Hematopoietic multipotent progenitor cell treated with erythropoietin and hydrocortisone succinate and interleukin-3 and kit ligand, for 6 days (in vitro differentiated cells): ENCODE results near the gene CATSPERB.
"Not testable (repeated sequence)": the region's sequence is repeated elsewhere in the genome, so short reads cannot be mapped to it uniquely, and the experiment has no call there.

ENCODE experiments used
- DNase-seq: peaks from one replicate; pipeline ENCODE4 v3.0.0-alpha.2; 2015

The CATSPERB gene, protein sequence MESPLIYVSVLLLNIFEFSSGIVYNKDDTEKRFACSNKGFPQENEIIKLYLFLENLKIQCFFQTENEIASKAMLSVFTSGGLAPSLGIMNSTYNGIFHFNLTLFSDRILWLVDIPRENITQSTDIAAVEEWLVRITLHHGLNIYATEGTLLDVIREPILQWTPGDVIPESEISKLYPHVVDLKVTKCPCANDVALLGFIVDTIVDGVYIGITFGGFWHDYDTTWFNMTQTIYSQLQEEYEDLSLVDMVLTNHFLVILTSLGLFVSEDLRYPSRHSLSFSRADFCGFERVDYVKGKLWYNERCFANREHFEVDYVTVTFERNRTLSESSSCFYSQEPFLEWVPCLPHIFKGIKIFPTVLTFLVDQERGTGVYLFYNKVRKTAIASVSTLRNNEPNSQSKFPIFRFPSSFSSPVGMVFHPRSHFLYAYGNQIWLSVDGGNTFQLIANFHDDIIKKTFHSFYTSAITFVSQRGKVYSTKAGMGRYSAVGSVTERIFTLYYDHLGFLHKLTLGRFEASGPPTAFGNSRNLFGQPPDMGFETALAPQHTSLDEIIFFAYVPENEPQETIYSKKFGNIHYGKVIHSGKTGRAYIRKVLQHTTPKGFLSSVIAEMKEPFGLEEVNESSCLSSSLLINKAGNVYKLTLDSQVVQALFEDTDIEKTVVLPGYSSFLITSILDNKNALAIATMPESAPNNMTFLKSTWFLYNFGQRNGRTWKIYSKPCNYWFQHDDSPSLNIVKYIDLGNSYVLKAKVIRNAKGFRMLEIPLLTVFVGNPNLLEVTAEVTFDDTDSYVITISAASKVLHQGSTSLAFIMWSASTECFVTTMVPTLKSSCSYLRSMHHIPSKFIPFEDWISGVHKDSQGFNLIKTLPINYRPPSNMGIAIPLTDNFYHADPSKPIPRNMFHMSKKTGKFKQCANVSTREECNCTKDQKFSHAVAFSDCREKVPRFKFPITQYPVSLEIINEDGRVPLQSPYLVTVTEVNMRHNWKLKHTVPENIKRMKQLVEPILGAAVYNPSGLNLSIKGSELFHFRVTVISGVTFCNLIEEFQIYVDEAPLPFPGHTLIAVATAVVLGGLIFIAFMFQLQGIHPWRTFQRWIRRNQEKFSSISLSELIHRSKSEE

DNA sequence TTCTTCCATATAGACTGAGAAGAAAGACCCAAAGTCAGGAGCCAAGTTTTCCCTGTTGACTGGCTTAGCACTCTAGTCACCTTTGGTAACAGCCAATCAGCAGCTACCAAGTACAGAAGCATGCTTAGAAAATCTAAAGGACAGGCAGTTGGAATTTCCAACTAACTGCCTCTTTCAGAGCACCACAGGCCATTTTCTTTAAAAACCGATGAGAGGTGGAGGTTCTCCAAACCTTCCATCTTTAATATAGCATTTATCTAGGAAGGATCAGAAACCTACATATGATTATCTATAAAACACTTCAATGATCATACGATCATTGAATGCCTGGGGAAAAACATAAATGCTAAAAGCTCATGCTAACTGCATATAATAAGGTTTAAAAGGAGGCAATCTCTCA lies at the start of gene CATSPERB:
Gene CATSPERB, minus strand, starts transcription at position 101 of the 400 bp plus-strand sequence. CDS start 2,607 bp downstream, outside the sequence.
- no peak for DNase-seq

DNA sequence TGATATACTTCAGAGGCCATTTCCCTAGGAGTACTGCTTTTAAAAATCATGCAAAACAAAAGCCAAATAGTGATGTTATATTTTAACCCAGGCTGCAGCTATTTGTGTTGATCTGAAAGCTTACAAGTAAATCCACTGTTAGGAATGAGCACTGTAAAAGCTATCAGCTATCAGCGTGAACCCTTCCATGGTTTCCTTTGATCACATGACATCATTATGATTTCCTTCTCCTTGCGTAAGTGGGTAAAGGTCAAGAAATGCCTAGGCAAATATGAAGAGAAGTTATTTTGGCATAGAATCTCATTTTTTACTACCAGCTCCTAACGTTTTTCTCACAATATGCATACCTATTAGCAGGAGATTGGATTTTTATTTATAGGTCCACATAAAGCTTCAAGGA lies 48.6 kb upstream of the CATSPERB start:
- DNase-seq = peak; percentile 2

DNA sequence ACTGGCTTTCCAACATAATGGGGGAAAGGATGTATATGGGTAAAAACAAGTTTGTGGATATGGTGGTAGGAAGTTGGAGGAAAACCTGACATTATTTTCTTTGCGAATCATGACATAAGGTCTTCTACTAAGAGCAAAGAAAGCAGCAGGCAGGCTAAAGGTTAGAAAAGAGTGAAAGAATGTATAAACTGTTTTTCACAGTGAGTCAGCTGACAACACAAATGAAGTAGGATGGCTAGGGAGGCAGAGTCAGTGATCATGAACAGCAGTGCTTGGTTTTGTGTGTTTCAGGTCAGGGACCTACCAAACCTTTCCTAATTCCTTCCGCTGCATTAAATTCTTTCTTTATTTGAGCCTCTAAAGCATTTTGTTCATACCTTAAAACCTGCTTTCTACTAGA lies 46.3 kb upstream of the CATSPERB start:
- DNase-seq = no peak

DNA sequence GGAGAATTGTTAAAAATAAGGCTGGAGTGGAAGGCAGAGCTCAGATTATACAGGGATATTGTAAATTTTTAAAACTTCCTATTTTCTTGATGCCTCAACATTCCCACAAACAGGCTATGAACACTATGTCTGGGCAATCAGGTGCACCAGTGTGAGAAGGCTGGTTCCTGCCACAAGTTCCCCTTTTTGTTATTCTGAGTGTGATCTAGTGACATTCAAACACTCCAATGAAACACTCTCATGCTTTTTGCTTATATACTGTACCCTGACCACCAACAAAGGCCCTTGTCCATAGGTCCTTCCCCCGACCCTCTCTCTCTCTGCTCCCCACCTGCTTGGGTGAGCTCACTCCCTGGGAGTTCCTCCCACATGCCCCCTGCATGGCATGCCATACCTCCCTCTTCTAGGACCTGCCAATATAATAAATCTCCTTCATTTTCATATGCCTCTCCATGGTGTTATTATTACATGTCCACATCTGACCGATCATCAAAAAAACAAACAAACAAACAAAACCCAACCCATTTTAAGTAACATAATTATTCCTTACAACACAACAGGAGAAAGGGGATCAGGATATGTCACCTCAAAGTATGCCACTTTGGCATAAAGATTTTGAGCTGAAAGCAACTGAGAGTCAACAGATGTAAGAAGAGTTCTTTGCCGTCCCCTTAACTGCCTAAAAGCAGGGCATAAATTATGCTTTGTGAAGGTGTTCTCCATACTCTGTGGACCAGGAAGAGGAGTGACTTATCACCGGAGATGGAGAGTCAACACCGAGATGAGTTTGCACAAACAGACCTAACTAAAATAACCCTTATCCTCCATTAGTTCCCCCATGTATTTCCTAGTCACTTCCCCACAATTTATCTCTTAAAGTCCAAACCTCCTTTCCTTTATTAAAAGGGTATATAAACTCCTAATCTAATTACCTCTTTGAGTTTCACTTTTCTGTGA lies 42.5 kb upstream of the CATSPERB start:
- peak; percentile 25 for DNase-seq

DNA sequence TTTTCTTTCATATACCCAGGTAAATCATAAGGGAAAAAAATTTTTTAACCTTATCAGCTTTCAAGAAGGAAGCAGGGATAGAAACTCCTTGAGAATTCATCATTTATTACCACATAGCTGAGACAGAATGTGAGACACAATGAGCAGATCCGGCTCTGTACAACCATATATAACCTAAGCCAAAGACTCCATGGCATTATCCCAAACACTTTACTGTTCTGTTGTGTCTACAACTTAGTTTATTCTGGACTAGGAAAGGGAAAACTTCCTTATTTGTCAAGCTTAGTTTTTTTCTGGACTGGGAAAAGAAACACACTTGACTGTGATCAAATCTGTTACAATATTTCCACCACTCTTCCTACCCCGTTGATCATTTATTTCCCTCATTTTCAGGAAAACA lies 38.3 kb upstream of the CATSPERB start:
- DNase-seq = no peak

DNA sequence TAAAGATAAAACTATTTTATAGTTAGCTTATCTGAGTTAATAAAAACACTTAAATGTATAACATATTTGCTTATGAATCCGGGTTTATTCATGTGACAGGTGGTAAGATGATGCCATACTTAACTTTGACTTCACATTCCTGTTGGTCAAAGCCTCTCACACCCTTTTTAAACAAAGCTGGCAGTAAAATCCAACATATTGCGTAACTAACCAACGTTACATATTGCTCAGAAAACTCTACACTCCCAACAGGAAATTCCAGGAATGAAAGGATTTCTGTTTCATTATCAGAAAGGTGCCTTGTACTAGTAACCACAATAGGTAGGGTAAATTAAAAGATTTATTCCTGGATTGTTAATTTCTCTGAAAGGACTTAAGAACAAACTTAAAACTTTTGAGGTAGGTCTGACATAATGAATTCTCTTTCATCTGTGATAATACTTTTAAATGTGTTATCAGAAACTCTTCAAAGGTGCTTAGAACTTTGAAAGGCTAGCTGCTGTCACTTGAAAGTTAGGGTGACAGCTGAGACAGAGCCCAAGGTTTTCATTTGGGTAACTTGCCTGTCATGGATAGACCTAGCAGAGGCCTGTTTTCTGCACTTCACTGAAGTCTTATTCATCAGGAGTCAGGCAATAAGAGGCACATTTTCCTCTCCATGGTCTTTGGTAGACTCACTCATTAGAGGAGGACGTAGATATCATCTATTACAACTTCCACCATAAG lies 23.8 kb upstream of the CATSPERB start:
- DNase-seq = no peak

DNA sequence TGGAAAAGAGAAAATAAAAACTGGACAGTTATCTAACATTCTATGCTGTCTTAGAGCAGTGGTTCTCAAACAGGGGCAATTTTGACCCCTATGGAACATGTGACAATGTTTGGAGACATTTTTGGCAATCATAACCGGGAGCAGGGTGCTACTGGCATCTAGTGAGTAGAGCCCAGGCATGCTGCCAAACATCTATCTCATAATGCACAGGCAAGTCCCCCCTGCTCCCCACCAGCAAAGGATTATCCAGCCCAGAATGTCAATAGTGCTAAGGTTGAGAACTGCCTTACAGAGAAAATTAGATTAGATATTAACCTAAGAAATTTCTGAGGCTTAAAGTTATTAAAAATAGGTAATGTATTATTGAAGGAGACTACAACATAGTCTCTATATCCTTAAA lies 22.9 kb upstream of the CATSPERB start:
- no peak for DNase-seq

DNA sequence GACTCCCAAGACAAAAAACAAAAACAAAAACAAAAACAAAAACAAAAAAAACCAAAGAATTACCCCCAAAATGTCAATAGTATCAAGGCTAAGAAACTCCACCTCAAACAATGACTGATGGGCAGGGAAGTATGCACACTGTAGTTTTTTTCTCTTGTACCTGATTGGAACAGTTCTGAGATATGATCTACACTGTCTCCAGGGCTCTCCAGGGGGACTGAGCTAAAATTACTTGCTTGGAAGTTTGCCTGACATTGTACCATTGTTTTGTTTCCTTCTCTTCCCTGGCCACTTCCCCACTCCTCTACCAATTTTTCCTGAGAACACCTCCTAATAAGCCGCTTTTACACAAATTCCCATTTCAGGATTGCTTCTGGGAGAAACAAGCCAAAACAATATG lies 22.3 kb upstream of the CATSPERB start:
- DNase-seq = no peak

DNA sequence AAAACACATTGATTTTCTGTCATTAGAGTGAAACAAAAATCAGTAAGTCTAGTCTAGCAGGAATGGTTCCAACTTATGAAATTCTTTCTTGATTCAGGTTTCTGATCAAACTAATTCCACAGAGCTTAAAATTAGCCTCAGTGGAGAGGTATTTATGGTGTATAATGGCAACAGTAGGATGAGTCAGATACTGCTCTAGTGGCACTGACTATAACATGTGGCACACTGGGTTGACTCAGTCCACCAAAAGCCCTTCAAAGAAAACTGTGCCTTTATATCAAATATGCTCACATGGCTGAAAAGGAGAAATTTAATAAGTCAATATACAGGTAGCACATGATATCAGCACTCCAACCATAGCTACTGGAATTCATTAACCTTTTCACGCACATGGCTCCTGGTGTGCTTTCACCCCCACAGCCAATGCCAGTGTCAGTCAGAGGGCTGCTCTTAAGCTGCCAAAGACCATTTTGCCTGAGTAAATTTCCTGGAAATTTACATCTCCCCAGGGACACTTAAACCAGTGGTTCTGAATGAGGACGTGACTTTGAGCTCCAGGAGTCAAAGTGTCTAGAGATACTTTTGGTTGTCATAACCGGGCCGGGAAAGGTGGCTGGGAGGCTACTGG lies 21.7 kb upstream of the CATSPERB start:
- no peak for DNase-seq

DNA sequence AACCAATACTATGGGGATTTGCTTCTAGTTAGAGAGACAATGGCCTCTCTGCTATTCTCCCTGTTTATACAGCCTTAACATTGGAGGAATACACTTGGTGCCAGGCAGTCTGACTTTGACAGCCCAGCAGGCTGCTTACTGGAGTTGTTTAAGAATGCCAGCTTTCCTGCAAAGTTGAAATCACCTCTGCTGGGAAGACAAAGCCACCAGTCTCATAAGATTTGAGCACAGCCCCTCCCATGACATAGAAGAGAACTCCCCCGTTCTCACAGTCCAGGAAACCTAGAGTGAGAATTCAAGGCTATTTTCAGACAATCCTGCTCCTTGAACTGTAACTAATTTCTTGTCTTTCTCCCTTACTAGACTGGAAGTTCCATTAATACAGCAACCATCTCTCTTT lies 21.1 kb upstream of the CATSPERB start:
- DNase-seq = no peak

DNA sequence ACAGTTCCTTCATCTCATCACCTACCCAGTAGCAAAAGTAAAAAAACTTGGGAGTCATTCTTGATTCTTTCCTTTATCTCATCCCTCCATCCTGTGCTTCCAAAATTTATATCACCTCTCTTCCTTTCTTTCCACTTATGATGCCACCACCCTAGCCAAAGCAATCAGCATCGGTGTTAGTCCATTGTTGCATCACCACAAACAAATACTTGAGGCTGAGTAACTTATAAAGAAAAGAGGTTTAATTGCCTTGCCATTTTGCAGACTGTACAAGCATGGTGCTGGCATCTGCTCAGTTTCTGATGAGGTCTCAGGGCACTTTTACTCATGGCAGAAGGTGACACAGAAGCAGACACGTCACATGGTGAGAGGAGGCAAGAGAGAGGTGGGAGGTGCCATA lies 19.8 kb upstream of the CATSPERB start:
- no peak for DNase-seq

DNA sequence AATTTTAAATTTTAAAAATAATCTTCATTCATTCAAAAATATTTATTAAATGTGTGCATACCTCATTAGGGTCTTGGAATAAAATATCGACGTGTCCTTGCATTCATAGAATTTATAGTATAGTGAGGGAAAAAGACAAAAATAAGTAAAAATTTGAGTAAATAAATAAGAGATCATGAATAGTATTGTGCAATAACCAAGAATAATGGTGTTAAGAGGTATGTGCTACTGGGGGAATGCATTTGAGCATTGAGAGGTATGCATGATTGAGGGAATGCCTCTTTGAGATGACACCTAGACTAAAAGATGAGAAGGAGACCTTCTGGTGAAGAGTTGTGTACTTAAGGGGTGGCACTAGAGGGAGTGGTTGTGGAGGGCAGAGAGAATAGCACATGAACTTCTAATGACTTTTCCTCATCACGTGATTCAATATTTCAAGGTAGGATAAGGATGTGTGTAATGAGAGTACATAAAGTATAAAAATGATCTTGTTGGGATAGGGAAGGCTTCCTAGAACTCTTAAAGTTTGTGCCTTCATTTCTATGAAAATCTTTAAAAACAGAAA lies 18.8 kb upstream of the CATSPERB start:
- DNase-seq = no peak

DNA sequence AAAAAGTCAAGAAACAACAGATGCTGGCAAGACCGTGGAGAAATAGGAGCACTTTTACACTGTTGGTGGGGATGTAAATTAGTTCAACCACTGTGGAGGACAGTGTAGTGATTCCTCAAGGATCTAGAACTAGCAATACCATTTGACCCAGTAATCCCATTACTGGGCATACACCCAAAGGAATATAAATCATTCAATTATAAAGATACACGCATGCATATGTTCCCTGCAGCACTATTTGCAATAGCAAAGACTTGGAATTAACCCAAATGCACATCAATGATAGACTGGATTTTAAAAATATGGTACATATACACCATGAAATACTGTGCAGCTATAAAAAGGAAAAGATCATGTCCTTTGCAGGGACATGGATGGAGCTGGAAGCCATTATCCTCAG lies 18.0 kb upstream of the CATSPERB start:
- DNase-seq = no peak

DNA sequence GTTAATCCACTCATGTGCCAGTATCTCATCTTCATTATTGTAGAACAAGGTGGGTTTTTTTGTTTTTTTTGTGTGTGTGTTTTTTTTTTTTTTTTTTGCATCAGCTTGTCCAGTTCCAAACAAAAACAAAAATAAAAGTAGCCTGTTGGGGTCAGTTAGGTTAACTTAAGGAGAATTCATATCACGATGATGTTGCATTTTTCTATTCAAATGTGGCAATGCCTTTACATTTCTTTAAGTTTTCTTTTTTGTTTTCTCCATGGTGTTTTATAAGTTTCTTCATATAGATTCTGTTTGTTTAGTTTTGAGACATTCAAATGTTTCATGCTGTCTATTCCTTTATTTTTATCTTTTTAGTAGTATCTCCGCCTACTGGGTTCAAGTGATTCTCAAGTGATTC lies 16.2 kb upstream of the CATSPERB start:
- no peak for DNase-seq

DNA sequence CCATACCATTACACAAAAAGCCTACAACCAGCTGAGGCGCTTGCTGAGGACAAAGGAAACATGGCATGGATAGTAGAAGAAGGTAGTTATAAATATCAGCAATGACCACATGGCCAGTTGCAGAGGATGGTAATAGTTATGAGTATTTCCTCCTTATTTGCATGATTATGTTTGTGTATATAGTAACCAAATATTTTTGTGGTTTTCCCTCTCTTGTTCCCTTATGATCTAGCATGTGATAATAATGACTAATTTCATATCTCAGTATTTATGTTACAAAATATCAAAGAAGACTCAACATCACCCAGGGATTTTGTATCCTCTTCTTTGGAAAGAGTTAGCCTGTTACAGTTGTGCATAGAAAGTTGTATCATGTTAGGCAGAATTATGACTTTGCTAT lies 13.5 kb upstream of the CATSPERB start:
- no peak for DNase-seq

DNA sequence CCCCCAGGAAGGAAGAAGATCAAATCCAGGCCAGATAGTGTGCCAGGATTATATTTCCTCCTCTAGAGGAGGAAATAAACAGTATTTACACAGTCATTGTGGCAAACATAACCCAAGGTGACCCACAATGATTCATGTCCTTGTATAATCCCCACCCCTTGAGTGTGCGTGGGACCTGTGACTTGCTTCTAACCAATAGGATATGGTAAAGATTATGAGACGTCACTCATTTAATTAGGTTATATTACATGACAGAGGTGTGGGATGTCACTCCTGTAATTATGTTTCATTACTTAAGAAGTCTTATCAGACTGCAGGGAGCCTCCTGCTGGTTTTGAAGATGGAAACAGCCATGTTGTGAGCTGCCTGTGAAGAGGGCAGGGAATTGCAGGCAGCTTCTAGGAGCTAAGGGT lies 12.2 kb upstream of the CATSPERB start:
- no peak for DNase-seq

DNA sequence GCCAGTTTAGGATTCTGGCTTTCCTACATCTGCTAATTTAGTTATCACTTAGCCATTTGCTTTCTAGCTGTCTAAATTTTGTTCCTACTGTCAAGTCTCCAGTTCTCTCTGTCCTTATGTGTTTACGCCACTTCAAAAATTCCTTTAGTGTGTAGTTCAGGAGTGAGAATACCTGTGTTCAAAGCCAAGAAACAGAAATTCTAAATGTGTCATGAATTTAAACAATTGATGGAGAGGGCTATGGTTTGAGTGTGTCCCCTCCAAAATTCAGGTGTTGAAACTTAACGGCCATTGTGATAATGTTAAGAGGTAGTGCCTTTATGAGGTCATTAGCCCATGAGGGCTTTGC lies 11.4 kb upstream of the CATSPERB start:
- no peak for DNase-seq

DNA sequence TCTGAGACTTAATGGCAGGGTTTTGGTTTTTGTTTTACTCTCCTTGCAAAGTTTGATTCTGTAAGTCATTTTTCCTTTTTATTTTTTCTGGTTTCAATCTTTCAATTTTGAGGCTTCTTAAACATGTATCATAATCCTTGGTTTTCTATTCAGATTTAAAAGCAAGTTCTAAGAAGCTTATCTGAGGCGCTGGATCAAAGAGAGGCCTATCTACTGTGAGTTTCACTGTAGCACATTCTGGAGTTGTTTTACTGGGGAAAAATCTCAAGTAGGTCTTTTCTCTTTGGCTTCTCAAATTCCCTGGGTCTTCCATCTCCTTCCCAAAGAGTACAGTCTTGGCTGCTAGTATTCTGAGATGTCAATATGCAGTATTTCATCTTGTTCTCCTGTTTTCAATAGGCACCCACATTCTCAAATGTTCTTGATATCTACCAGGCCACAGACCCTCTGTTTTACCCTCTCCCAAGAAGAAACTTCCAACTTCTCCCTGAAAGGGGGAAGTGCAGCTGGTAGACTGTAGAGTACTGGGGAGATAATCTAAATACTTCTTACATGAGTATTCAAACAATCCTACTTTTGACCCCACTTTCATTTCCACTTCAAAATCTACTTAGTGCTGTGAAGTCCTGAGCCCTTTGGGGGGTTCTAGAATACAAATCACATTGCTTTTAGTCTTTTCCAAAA lies 10.9 kb upstream of the CATSPERB start:
- DNase-seq = no peak

DNA sequence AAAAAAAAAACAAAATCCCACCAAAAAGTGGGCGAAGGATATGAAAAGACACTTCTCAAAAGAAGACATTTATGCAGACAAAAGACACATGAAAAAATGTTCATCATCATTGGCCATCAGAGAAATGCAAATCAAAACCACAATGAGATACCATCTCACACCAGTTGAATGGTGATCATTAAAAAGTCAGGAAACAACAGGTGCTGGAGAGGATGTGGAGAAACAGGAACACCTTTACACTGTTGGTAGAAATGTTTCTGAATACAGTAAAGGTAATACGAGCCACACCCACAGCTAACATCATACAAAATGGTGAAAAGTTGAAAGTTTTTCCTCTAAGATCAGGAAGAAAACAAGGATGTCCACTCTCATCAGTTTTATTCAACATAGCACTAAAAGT lies 8.0 kb upstream of the CATSPERB start:
- not testable (repeated sequence) for DNase-seq

DNA sequence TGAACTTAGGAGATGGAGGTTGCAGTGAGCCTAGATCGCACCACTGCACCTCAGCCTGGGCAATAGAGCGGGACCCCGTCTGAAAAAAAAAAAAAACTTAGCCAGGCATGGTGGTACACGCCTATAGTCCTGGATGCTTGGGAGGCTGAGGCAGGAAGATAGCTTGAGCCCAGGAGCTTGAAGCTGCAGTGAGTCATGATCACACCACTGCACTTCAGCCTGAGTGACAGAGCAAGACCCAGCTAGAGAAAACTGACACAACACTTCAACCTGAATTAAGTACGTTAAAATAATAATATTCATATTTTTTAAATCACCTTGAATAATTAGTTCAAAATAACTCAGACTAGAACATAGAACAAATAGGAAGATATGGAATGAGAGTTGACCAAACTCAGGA lies 5.7 kb upstream of the CATSPERB start:
- no peak for DNase-seq
